OCI-LY1 (cell line): ENCODE results near the gene PIGU.

Experiments used
- EZH2 ChIP-seq: fragments of 200-600 bp; sonication (generic), shearing (Covaris generic); IDR thresholded peaks from 2 replicates; pipeline ENCODE4 v1.8.0; 2017; ENCODE audit warnings: borderline replicate concordance, mixed run types, mild to moderate bottlenecking, antibody characterized with exemption, low read length, moderate library complexity, mixed read lengths
- TF ChIP-seq, protein P1 (sequence below): fragments of 200-600 bp; sonication (generic), shearing (Covaris generic); IDR thresholded peaks from 2 replicates; pipeline ENCODE4 v1.5.1; 2017; ENCODE audit warnings: mild to moderate bottlenecking, antibody characterized with exemption, low read length, moderate library complexity, mixed read lengths

DNA sequence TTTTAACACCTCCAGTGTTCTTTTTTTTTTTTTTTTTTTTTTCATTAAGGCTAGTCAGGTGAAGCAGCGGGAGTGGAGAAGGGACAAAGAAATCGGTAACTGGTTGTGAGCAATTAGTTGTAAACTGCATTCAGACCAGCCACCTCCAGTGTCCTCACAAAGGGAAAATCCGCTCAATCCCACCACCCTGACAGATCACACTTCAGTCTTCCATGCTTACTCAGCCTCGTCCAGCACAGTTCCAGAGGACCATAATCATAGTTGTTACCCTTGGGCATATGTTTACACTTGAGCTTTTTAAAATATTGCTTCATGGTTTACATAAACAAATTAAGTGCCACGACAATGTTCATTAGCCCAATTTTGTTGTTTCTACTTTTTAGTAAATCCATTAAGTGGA lies 150.4 kb downstream of the PIGU start:
- TF ChIP-seq, protein P1, sequence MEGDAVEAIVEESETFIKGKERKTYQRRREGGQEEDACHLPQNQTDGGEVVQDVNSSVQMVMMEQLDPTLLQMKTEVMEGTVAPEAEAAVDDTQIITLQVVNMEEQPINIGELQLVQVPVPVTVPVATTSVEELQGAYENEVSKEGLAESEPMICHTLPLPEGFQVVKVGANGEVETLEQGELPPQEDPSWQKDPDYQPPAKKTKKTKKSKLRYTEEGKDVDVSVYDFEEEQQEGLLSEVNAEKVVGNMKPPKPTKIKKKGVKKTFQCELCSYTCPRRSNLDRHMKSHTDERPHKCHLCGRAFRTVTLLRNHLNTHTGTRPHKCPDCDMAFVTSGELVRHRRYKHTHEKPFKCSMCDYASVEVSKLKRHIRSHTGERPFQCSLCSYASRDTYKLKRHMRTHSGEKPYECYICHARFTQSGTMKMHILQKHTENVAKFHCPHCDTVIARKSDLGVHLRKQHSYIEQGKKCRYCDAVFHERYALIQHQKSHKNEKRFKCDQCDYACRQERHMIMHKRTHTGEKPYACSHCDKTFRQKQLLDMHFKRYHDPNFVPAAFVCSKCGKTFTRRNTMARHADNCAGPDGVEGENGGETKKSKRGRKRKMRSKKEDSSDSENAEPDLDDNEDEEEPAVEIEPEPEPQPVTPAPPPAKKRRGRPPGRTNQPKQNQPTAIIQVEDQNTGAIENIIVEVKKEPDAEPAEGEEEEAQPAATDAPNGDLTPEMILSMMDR = no peak
- no peak for TF ChIP-seq EZH2
